Loucy (cell line): Measurements from ENCODE around the gene TMSB4X.

ENCODE experiments used
- H2AFZ ChIP-seq: fragments of 200-600 bp; sonication (generic); 2 replicates; pipeline ENCODE4 v1.6.0; 2016; ENCODE audit warnings: antibody characterized with exemption, mild to moderate bottlenecking, low read length, moderate library complexity
- H3F3A ChIP-seq: fragments of 200-600 bp; 2 replicates; pipeline ENCODE4 v1.6.0; 2016; ENCODE audit warnings: antibody characterized with exemption, low read depth, mild to moderate bottlenecking
- H3K27me3 ChIP-seq: fragments of 200-600 bp; sonication (generic); 2 replicates; pipeline ENCODE4 v1.6.1; 2014; ENCODE audit warnings: low read length, mild to moderate bottlenecking; ENCODE audit not compliant: insufficient read depth, poor library complexity, severe bottlenecking
- H3K36me3 ChIP-seq: fragments of 200-600 bp; sonication (generic); 2 replicates; pipeline ENCODE4 v1.6.1; 2016; ENCODE audit warnings: low read length; ENCODE audit not compliant: insufficient read depth
- H3K4me1 ChIP-seq: fragments of 200-600 bp; sonication (generic); 2 replicates; pipeline ENCODE4 v1.5.1; 2014; ENCODE audit warnings: low read length, mild to moderate bottlenecking; ENCODE audit not compliant: insufficient read depth, poor library complexity, severe bottlenecking
- H3K4me2 ChIP-seq: fragments of 200-600 bp; sonication (generic); 2 replicates; pipeline ENCODE4 v1.6.0; 2014; ENCODE audit warnings: antibody characterized with exemption, low read length, low read depth, mild to moderate bottlenecking; ENCODE audit not compliant: poor library complexity, severe bottlenecking
- H3K4me3 ChIP-seq: fragments of 200-600 bp; sonication (generic); 2 replicates; pipeline ENCODE4 v1.5.1; 2014; ENCODE audit warnings: low read length, mild to moderate bottlenecking, mixed read lengths; ENCODE audit not compliant: poor library complexity, severe bottlenecking
- H3K79me2 ChIP-seq: fragments of 200-600 bp; sonication (generic); 2 replicates; pipeline ENCODE4 v1.6.1; 2014; ENCODE audit warnings: low read length; ENCODE audit not compliant: insufficient read depth
- H3K9ac ChIP-seq: fragments of 200-600 bp; sonication (generic); 2 replicates; pipeline ENCODE4 v1.6.0; 2014; ENCODE audit warnings: mild to moderate bottlenecking, low read depth, low read length, moderate library complexity; ENCODE audit not compliant: poor library complexity, severe bottlenecking
- H3K9me2 ChIP-seq: fragments of 200-600 bp; sonication (generic); replicated peaks from 2 replicates; pipeline ENCODE4 v1.6.1; 2016; ENCODE audit warnings: low read depth, low read length, mixed read lengths
- H3K9me3 ChIP-seq: fragments of 200-600 bp; sonication (generic); 2 replicates; pipeline ENCODE4 v1.6.1; 2014; ENCODE audit warnings: mild to moderate bottlenecking, antibody characterized with exemption, low read length, low read depth; ENCODE audit not compliant: insufficient read depth
- H4K20me1 ChIP-seq: fragments of 200-600 bp; sonication (generic); 2 replicates; pipeline ENCODE4 v1.6.0; 2014; ENCODE audit warnings: antibody characterized with exemption, low read length, mild to moderate bottlenecking; ENCODE audit not compliant: insufficient read depth, poor library complexity, severe bottlenecking
- EZH2phosphoT487 ChIP-seq: fragments of 200-600 bp; IDR thresholded peaks from 2 replicates; pipeline ENCODE4 v1.6.1; 2018; ENCODE audit warnings: antibody characterized with exemption, mild to moderate bottlenecking, moderate library complexity, borderline replicate concordance
- TF ChIP-seq, protein P1 (sequence below): fragments of 200-600 bp; sonication (generic); conservative IDR thresholded peaks from 2 replicates; pipeline ENCODE4 v1.5.1; 2014; ENCODE audit warnings: mild to moderate bottlenecking, antibody characterized with exemption, low read length

TMSB4X gene

DNA sequence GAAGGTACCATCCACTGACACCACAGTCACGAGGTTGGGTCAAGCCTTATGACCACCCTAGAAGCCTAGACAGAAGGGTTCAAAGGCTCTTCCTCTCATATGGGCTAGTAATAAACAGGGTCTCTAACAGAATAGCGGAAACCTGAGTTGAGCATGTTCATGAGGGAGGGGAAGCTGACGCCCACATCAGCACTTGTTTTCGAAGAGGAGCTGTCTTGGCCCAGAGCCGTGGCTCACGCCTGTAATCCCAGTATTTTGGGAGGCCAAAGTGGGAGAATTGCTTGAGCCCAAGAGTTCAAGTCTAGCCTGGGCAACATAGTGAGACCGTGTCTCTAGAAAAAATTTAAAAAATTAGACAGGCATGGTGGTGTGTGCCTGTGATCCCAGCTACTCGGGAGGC lies 21.5 kb upstream of the TMSB4X start:
- H3K4me3 ChIP-seq, result no peak overlapping the region
- no peak overlapping the region for H2AFZ ChIP-seq
- H3K4me2 ChIP-seq, result peak overlapping the region; percentile 5
- peak overlapping the region; percentile 99 for H3K9ac ChIP-seq
- no peaks in the 10 kb centered on the region for H3K9me3 ChIP-seq
- peaks cover 63% of the 10 kb centered on the region for H3K79me2 ChIP-seq
- H4K20me1 ChIP-seq, result no peaks in the 10 kb centered on the region
- TF ChIP-seq EZH2phosphoT487, result no peak
- TF ChIP-seq, protein P1, sequence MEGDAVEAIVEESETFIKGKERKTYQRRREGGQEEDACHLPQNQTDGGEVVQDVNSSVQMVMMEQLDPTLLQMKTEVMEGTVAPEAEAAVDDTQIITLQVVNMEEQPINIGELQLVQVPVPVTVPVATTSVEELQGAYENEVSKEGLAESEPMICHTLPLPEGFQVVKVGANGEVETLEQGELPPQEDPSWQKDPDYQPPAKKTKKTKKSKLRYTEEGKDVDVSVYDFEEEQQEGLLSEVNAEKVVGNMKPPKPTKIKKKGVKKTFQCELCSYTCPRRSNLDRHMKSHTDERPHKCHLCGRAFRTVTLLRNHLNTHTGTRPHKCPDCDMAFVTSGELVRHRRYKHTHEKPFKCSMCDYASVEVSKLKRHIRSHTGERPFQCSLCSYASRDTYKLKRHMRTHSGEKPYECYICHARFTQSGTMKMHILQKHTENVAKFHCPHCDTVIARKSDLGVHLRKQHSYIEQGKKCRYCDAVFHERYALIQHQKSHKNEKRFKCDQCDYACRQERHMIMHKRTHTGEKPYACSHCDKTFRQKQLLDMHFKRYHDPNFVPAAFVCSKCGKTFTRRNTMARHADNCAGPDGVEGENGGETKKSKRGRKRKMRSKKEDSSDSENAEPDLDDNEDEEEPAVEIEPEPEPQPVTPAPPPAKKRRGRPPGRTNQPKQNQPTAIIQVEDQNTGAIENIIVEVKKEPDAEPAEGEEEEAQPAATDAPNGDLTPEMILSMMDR, result no peak
- H3K36me3 ChIP-seq, result no peaks in the 10 kb centered on the region
- H3K4me1 ChIP-seq, result peaks cover 58% of the 10 kb centered on the region
- H3K9me2 ChIP-seq, result no peaks in the 10 kb centered on the region
- H3K27me3 ChIP-seq, result no peaks in the 10 kb centered on the region
- peaks cover 16% of the 10 kb centered on the region for H3F3A ChIP-seq

DNA sequence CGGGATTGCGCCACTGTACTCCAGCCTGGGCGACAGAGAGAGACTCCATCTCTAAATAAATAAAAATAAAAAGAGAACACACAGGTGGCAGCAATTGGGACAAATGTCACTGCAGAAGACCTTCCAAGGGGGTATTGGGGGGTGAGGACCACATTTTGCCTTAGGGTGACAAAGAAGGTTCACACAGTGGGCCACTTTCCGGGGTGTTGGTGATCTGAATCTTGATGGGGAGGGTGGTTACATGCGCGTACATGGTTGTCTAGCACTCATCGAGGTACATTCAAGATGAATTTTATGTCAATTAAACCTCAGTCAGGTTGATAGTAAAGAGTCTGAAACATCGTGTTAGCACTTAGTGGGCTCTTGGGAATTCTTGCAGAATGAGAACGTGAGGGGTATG lies 20.5 kb upstream of the TMSB4X start:
- H3K9me2 ChIP-seq, result no peaks in the 10 kb centered on the region
- H3K4me1 ChIP-seq, result peaks cover 59% of the 10 kb centered on the region
- no peaks in the 10 kb centered on the region for H4K20me1 ChIP-seq
- peak overlapping the region; percentile 99 for H3K9ac ChIP-seq
- peak overlapping the region; percentile 100 for H3K4me2 ChIP-seq
- no peaks in the 10 kb centered on the region for H3K9me3 ChIP-seq
- H2AFZ ChIP-seq, result no peak overlapping the region
- H3K36me3 ChIP-seq, result no peaks in the 10 kb centered on the region
- H3K4me3 ChIP-seq, result peak overlapping the region; percentile 70
- peaks cover 16% of the 10 kb centered on the region for H3F3A ChIP-seq
- H3K27me3 ChIP-seq, result no peaks in the 10 kb centered on the region
- H3K79me2 ChIP-seq, result peaks cover 54% of the 10 kb centered on the region
- TF ChIP-seq, protein P1, result no peak
- TF ChIP-seq EZH2phosphoT487, result no peak

DNA sequence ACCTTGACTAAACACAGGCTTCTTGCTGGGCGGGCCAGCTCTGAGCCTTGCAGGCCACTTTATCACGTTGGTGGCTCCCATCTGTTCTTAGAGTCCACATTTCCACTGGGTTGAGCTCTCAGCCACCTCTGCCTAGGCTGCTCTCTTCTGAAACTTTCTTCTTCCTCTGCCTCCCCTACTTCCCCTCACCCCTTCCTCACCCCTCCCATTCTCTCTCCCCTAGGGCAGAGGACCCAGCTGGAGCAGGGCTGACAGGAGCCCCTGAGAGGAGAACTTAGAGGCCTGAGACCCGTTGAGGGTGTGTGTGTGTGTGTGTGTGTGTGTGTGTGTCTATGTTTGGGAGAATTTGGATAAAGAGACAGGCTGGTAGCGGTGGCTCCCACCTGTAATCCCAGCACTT lies 19.9 kb upstream of the TMSB4X start:
- Histone ChIP-seq H3K27me3 (no peaks in the 10 kb centered on the region), H3K4me1 (peaks cover 55% of the 10 kb centered on the region), H3K9me2 (no peaks in the 10 kb centered on the region), H3K9ac (peak overlapping the region; percentile 99), H4K20me1 (no peaks in the 10 kb centered on the region), H2AFZ (no peak overlapping the region), H3K79me2 (peaks cover 50% of the 10 kb centered on the region), H3K36me3 (no peaks in the 10 kb centered on the region), H3K9me3 (no peaks in the 10 kb centered on the region), H3F3A (peaks cover 16% of the 10 kb centered on the region), H3K4me3 (peak overlapping the region; percentile 70), H3K4me2 (peak overlapping the region; percentile 100)
- no peak for TF ChIP-seq EZH2phosphoT487
- TF ChIP-seq, protein P1, result no peak
